ENCODE results near the gene EEF1AKMT4. TPM values are rescaled to one million over a fixed set of nuclear protein-coding genes. Genes with fewer than 3 reads are reported as not detected.
"Not testable (repeated sequence)": the region's sequence is repeated elsewhere in the genome, so short reads cannot be mapped to it uniquely, and the experiment has no call there.

The EEF1AKMT4 gene
- total RNA-seq, 1 experiment from 2014 or later: 8.1 TPM

DNA sequence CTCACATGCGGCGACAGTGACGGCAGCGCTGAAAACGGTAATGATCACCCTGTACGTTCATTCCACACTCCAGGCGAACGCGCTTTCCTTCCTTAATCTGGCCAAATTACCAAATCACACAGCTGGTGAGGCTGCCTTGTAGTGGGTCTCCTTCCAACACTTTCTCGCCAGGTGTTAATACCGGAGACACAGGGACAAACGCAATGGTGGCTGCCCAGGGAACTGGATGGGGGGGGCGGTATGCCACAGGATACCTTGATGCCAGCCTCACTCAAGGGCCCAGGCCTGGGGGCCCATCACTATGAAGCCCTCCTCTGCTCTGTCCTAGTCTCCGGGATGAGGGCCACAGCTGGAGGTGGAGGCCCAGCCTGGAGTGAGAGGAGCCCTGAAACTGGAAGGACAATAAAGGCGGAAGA, 13.3 kb downstream of the EEF1AKMT4 start:
- peak overlapping the region; percentile 89 for H3K4me2 ChIP-seq (ENCODE audit: insufficient read depth, insufficient read length, low read length)
- H4K8ac ChIP-seq (replicated peaks; ENCODE audit: insufficient read length, low read depth, low read length): no peak overlapping the region
- TF ChIP-seq CTCF (conservative IDR thresholded peaks at IDR 0.05): no peak
- H3K14ac ChIP-seq (ENCODE audit: insufficient read depth, low read length): no peak overlapping the region
- H3K9ac ChIP-seq (ENCODE audit: extremely low read depth, insufficient read length, low read length): no peak overlapping the region
- no peaks in the 10 kb centered on the region for H4K20me1 ChIP-seq (ENCODE audit: control insufficient read depth, insufficient read depth, insufficient read length)
- H2AFZ ChIP-seq (ENCODE audit: low read length): no peak overlapping the region
- no peak overlapping the region for H2BK5ac ChIP-seq (ENCODE audit: insufficient read length, low read length)
- H4K91ac ChIP-seq (ENCODE audit: insufficient read length, low read depth, low read length): no peak overlapping the region
- no peaks in the 10 kb centered on the region for H3K79me1 ChIP-seq (ENCODE audit: insufficient read depth, low read depth, low read length, poor library complexity, severe bottlenecking)
- H2BK120ac ChIP-seq (ENCODE audit: low read depth, low read length, poor library complexity, severe bottlenecking): no peak overlapping the region
- H3K9me3 ChIP-seq (ENCODE audit: control insufficient read depth, low read depth, low read length): no peaks in the 10 kb centered on the region
- H3K27me3 ChIP-seq (ENCODE audit: insufficient read depth, low read length): peaks cover 14% of the 10 kb centered on the region; the same call in 1 of the 2 replicates
- peaks cover 5% of the 10 kb centered on the region in 2 experiments; a peak in 2 of 5 replicates for H3K9me3 Mint-ChIP-seq
- no CpG with 5 or more reads among the region's 15 CpGs for WGBS (ENCODE audit: extremely low coverage, insufficient read length, low lambda C conversion rate)
- no peak overlapping the region for H2BK20ac ChIP-seq (ENCODE audit: low read depth, low read length, poor library complexity, severe bottlenecking)
- H3K4me3 Mint-ChIP-seq: peak overlapping the region; percentile 81 to 86
- no peak overlapping the region for H2BK12ac ChIP-seq (ENCODE audit: insufficient read length, low read depth, low read length)
- no peak overlapping the region for H2BK15ac ChIP-seq (ENCODE audit: low read depth, low read length)
- peaks cover 21% of the 10 kb centered on the region for H3K23me2 ChIP-seq (ENCODE audit: insufficient read length, low read depth, low read length, poor library complexity, severe bottlenecking)
- H2AK5ac ChIP-seq (ENCODE audit: insufficient read length, low read length): no peak overlapping the region
- H3K23ac ChIP-seq (ENCODE audit: insufficient read length, low read depth, low read length): no peak overlapping the region
- H3K36me3 Mint-ChIP-seq (ENCODE audit: insufficient read depth in 1 of 3, low read depth in 3 of 3): peaks cover 0 to 8% (median 3%) of the 10 kb centered on the region in 3 experiments; a peak in 5 of 7 replicates
- no peaks in the 10 kb centered on the region for H3K4me1 ChIP-seq (ENCODE audit: insufficient read depth, low read length)
- no peak overlapping the region for H3K27ac Mint-ChIP-seq
- H3K56ac ChIP-seq (ENCODE audit: insufficient read length, low read depth, low read length): no peak overlapping the region
- no peak overlapping the region for H3K4ac ChIP-seq (ENCODE audit: low read depth, low read length)
- H3K79me2 ChIP-seq (ENCODE audit: insufficient read depth, low read length): no peaks in the 10 kb centered on the region
- no peak overlapping the region for H3K18ac ChIP-seq (ENCODE audit: insufficient read length, low read depth, low read length)
- DNase-seq: no peak
- H3K27me3 Mint-ChIP-seq (ENCODE audit: low read depth): peaks cover 70% of the 10 kb centered on the region
- no peak overlapping the region for H3K27ac ChIP-seq (ENCODE audit: insufficient read length, low read depth, low read length)
- H3T11ph ChIP-seq (ENCODE audit: low read length): no peak overlapping the region
- H4K5ac ChIP-seq (ENCODE audit: insufficient read length, low read depth, low read length): no peak overlapping the region
- H3K4me1 Mint-ChIP-seq: peaks cover 18 to 19% of the 10 kb centered on the region in 2 experiments

GRCh38 chr3:184267249-184267648, 17.8 kb downstream of the EEF1AKMT4 start:
- H3K4me2 ChIP-seq (ENCODE audit: insufficient read depth, insufficient read length, low read length); H3K9ac ChIP-seq (ENCODE audit: extremely low read depth, insufficient read length, low read length); H3K36me3 Mint-ChIP-seq (ENCODE audit: insufficient read depth in 1 of 3, low read depth in 3 of 3); H2BK5ac ChIP-seq (ENCODE audit: insufficient read length, low read length); H3K79me2 ChIP-seq (ENCODE audit: insufficient read depth, low read length); DNase-seq; H3K56ac ChIP-seq (ENCODE audit: insufficient read length, low read depth, low read length); H3K23ac ChIP-seq (ENCODE audit: insufficient read length, low read depth, low read length); H2BK15ac ChIP-seq (ENCODE audit: low read depth, low read length); H3K79me1 ChIP-seq (ENCODE audit: insufficient read depth, low read depth, low read length, poor library complexity, severe bottlenecking); H3K27me3 ChIP-seq (ENCODE audit: insufficient read depth, low read length); H3K4ac ChIP-seq (ENCODE audit: low read depth, low read length); H3K14ac ChIP-seq (ENCODE audit: insufficient read depth, low read length); H3K9me3 ChIP-seq (ENCODE audit: control insufficient read depth, low read depth, low read length); H2AFZ ChIP-seq (ENCODE audit: low read length); H3K9me3 Mint-ChIP-seq; H3K27ac Mint-ChIP-seq; H3K4me1 ChIP-seq (ENCODE audit: insufficient read depth, low read length); H4K20me1 ChIP-seq (ENCODE audit: control insufficient read depth, insufficient read depth, insufficient read length); H2BK12ac ChIP-seq (ENCODE audit: insufficient read length, low read depth, low read length); H3K4me1 Mint-ChIP-seq; H2BK20ac ChIP-seq (ENCODE audit: low read depth, low read length, poor library complexity, severe bottlenecking); H4K91ac ChIP-seq (ENCODE audit: insufficient read length, low read depth, low read length); H3K18ac ChIP-seq (ENCODE audit: insufficient read length, low read depth, low read length); H3K23me2 ChIP-seq (ENCODE audit: insufficient read length, low read depth, low read length, poor library complexity, severe bottlenecking); H3T11ph ChIP-seq (ENCODE audit: low read length); H3K4me3 Mint-ChIP-seq; H2AK5ac ChIP-seq (ENCODE audit: insufficient read length, low read length); H2BK120ac ChIP-seq (ENCODE audit: low read depth, low read length, poor library complexity, severe bottlenecking); H3K27ac ChIP-seq (ENCODE audit: insufficient read length, low read depth, low read length); H4K8ac ChIP-seq (replicated peaks; ENCODE audit: insufficient read length, low read depth, low read length); H4K5ac ChIP-seq (ENCODE audit: insufficient read length, low read depth, low read length): not testable (repeated sequence)
- peaks cover 35% of the 10 kb centered on the region for H3K27me3 Mint-ChIP-seq (ENCODE audit: low read depth)
- no CpG with 5 or more reads among the region's 1 CpG for WGBS (ENCODE audit: extremely low coverage, insufficient read length, low lambda C conversion rate)
